Activated T-helper 9 cell treated with anti-CD3 and anti-CD28 coated beads, Interleukin-2, amount 50 U/mL, for 16 hours (primary cell): ENCODE measurements around the gene IL7R.
A peak's percentile ranks its signal among the peaks of the same experiment; 100 is the strongest.
"Not testable (repeated sequence)": the region's sequence is repeated elsewhere in the genome, so short reads cannot be mapped to it uniquely, and the experiment has no call there.

Experiments used
- DNase-seq: peaks from one replicate; pipeline ENCODE4 v3.0.0-alpha.2; 2020; ENCODE audit warnings: low read depth

Gene IL7R

DNA sequence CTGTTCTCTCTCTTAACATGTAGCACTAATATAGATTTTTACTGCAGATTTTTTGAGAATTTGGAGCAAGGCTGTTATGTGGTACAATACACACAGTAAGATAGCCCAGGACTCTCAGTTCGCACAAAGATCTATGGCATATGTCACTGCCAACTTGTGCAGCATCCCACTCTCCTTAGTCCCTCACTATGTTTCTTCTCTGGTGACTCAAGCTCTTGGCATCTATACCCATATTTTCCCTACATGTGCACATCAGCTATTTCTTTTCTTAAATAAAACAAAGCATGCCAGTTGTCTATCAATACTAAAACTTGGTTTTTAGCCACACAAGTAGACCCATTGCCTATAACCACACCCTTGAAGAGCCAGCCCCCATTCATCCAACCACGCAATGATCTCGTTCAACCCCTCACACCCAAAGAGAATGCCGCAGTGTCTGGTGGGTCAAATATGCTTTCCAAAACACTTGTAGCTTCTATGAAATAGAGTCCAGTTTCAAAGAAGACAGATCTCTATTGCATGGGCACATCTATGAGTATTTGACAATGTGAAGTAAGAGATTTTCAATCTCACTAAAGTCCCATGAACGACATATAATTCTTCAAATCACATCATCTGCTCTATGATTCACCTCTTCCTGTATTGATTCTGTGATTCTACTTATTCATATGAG, 18.2 kb upstream of the IL7R start:
- DNase-seq = no peak

- no peak for DNase-seq
These were observed 13.8 kb upstream of the IL7R start for GRCh38 chr5:35842856-35843255.

DNA sequence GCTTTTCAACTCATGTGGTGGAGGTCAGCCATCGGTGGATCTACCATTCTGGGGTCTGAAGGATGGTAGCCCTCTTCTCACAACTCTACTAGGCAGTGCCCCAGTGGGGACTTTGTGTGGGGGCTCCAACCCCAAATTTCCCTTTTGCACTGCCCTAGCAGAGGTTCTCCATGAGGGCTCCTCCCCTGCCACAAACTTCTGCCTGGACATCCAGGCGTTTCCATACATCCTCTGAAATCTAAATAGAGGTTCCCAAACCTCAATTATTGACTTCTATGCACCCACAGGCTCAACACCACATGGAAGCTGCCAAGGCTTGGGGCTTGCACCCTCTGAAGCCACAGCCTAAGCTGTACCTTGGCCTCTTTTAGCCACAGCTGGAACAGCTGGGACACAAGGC, 11.2 kb upstream of the IL7R start:
- not testable (repeated sequence) for DNase-seq

DNA sequence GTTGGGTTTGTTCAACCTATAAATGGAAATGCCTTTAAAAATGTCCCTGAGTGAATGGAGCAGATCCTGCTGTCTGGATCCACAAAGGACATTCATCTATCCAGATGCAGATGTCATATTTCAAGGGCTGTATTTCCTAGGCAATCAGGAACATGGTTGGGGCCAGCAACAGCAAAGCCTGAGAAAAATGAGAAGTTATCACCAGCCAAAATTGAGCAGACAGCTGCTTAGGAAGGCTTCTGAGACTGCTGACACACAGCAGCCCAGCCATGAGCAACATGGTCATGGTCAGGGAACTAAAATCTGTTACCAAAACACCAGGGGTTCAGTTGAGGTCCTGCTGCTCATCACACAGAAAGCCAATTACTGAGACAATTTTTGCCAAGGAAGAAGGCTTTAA, 9.2 kb upstream of the IL7R start:
- no peak for DNase-seq

GRCh38 chr5:35847961-35848360, 8.7 kb upstream of the IL7R start:
- DNase-seq = no peak

DNA sequence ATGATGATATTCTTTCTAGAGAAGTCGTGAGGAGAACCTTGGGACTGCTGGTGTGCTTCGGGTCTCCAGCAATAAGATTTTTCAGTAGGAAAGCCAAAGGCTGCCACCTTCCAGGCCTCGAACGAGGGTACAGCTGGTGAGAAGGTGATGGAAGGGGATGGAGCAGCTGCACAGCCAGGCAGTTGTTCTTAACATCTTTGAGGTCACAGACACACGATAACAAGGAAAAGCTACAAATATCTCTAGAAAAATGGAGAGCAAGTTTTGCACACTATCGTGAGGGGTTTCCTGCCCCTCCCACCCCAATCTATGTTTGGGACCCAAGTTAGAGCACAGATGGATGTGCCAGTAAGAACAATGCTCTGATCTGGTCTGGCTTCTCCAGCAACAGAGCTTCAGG, 6.8 kb upstream of the IL7R start:
- DNase-seq = no peak

DNA sequence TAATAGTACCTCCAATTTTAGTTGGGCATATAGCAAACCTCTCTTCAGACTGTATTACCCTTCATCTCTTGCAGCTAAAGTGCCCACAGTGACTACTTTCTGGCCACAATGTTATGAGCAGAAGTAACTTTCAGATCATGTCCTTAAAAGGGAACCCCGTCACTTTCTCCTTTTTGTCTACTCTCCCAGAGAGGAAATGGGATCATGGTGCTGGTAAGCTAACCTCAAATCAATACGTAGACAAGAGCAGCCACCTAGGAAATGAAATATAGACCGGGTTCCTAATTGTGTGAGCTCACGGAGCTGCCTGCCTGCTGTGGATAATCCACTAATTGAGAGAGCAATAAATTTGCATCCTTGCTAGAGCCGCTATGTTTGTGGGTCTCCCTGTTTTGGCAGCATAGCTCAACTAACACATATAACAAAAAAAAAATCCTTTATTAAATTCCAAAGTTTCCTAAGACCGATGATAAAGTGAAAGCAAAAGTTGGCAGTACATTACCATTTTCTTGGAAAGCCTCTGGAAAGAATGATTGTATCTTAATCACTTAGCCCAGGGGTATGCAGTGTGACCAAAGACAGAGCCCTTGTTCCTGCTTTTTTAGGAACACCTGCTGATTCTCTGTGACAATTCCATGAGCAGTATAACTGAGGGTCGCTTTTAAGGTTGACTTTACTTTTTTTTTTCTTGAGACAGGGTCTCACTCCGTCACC, 5.6 kb upstream of the IL7R start:
- no peak for DNase-seq

DNA sequence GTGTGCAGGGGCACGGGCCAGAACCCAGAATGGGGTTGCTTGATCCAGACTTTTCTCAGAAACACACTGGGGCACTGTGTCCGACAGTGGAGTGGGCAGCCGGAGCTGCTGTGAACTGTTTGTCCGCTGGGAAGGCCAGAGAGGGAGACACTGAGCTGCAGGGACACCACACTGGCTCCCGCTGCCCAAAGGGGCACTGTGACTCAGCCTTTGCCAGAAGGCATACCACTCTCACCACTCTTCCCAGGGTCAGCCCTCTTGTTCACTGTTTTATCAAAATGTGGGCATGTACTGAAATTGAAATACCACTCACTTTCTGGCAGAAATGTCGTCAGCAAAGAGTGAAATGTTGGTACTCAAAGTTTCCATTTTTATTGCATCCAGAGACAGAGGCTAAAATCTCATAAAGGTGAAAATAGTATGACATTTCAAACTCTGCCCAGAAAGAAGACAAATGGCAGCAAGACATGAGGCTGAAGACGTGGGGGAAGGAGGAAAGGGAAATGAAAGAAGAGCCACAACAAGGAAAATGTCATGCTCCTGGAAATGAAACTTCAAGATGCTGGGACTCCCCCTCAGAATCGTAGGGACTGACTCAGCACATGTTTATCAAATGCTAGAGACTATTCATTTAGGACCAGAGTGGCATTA, 4.5 kb upstream of the IL7R start:
- DNase-seq = no peak

GRCh38 chr5:35852773-35853172, 3.9 kb upstream of the IL7R start:
- no peak for DNase-seq

DNA sequence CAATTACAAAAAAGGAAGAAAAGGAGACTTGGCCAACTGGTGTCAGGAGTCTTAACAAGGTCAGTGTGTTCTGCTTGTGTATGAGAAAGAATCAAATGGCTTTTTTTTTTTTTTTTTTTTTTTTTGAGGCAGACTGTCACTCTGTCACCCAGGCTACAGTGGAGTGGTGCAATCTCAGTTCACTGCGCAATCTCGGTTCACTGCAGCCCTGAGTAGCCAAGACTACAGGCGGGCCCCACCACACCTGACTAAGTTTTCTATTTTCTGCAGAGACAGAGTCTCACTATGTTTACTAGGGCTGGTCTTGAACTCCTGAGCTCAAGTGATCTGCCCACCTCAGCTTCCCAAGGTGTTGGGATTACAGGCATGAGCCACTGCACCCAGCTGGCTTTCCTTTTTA, 3.1 kb upstream of the IL7R start:
- DNase-seq = peak; percentile 54

- DNase-seq = peak; percentile 50
These were observed 2.4 kb upstream of the IL7R start for GRCh38 chr5:35854248-35854647.

DNA sequence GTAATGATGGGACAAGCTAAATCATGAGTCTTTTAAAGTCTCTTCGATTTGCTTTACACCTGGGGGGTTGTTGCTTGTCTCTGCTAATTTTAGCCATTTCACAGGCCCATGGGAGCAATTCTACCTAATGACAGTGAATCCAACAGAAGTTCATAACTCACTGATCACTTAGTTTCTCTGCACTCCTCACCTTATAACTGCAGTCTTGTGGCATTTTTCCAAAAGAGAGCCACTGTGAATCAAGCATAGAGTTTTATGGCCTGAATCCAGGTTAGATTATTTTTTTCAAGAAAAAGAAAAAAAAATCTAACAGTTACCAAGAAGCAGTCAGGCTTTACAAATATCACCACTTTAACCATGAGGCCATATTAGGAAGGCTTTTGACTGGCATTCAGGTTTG, 1.5 kb upstream of the IL7R start:
- no peak for DNase-seq

DNA sequence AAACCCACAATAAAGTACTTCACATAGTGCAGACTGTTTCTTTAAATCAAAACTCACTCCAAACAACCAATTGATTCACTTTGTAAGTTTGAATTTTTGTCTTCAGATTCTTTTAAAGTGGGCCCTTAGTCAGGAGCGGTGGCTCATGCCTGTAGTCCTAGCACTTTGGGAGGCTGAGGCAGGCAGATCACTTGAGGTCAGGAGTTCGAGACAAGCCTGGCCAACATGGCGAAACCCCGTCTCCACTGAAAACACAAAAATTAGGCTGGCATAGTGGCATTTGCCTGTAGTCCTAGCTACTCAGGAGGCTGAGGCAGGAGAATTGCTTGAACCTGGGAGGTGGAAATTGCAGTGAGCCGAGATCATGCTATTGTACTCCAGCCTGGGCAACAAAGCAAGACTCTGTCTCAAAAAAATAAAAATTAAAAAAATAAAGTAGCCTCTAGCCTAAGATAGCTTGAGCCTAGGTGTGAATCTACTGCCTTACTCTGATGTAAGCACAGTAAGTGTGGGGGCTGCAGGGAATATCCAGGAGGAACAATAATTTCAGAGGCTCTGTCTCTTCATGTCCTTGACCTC, 416 bp upstream of the IL7R start:
- DNase-seq = not testable (repeated sequence)

GRCh38 chr5:35857606-35858205, 1.0 kb downstream of the IL7R start:
- no peak for DNase-seq

DNA sequence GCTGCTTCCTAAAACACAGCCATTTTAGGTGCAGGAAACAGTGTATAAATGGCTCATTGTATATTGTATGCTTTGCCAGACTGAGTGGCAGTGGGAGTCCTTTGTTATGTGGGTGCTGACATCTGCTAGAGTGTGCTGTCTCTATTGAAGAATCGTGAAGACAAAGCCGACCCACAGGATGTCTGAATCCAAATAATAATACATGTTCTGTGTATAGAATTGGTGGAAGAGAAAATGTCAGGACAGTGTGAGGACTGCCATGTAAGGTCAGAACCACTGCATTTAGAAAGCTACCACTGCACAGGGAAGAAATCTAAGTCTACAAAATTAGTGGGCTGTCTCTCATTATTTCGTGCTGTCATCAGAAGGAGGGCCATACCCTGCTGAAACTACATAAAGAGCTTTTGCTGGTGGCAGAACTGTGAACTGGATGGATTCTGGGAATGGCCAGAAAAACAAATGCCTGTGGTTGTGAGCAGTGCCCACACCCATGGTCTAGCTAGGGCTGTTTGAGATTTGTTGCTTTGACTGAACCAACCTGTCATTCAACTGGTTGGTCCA, 2.5 kb downstream of the IL7R start:
- DNase-seq = no peak

GRCh38 chr5:35860686-35861085, 4.0 kb downstream of the IL7R start:
- DNase-seq = no peak

DNA sequence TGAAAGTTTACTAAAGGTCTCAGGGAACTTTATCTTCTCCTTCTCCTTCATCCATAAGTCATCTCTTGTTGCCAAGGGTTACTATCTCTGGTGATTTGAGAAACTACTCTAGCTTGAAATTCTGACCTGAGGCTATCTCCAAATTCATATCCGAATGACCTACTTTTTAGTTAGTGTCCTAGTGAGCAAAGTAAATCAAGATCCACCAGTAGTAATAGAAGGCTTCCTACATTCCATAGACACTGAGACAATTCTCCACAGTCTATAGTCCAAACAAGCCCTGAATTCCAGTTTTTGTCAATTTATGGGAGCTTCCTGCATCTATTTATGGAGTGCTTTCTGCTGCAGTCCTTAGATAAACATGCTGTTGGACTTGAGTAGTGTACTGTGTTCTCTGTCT, 5.0 kb downstream of the IL7R start:
- no peak for DNase-seq

DNA sequence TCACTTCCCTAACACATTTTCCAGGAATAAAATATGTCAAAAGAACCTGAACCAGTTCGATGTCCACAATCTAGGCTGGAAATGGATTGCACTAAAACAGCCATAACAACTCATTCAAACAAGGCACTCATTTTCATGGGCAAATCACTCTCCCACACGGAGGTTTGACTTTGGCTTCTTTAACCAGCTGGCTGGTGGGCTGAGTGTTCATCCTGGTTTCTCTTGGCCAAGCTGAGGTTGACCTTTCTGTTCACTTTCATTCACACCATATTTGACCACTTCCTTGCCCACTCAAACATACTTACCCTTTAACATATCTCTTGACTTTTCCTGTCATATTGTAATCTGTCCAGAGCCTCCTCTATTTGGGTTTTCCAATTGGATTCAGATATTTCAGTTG, 5.4 kb downstream of the IL7R start:
- no peak for DNase-seq

- DNase-seq = no peak
These were observed 6.5 kb downstream of the IL7R start for GRCh38 chr5:35863159-35863558.

DNA sequence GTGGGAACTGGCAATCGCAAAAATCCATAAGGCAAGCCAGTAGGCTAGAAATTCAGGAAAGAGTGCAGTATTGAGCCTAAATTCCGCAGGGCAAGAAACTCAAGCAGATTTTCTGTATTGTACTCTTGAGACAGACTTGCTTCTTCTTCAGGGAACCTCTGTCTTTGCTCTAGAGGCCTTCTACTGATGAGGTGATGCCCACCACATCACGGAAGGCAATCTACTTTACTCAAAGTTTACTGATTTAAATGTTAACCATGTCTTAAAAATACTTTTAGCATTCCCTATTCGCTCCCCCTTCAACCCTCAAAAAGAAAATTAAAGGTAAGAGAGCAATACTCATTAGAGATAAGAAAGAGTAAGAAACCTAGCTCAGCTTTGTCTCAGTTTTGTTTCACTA, 11.3 kb downstream of the IL7R start:
- DNase-seq = no peak

DNA sequence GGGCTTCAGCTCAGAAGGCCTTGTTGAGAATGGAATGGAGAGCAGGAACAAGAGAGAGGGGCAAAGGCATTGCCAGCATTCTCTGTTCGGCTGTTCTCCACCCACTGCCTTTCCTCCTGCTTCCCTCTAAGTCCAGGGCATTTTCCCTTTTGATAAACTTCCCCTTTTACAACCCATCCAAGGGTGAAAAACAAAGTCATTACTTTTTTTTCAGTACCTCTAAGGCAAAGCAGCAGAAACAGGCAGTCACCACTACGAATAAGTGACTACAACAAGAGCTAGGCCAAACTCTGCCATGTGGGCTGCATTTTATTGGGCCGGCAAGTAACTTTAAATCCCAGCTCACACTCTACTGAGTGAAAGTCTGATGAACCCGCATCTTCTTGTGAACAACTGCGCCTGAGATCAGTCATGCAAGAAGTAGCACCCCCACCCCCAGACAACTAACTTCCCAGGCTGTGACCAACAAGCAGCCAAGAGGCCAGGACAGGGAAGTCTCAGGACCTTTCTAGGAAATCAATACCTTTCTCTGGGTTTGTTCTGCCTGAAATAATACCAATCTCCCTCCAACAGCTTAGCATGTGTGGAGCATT, 13.1 kb downstream of the IL7R start:
- no peak for DNase-seq

DNA sequence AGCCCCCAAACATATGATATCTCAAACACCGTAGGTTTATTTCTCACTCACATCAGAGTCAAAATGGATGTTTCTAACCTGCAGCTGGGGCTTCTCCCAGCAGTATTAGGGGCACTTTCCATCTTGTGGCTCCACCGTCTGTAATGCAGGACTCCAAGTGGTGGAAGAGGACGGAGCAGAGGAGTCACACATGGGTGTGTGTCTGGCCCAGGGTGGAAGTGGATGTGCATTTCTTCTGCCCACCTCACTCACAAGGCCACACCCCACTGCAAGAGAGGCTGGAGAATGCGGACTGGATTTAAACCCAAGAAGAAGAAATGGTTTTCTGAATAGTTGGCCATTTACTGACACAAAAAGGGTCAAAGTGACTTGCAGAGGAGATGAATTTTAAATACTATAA, 13.9 kb downstream of the IL7R start:
- DNase-seq = no peak
